HG03442 (cell line): ENCODE measurements around the gene GAS2L1.

Experiments used
- ATAC-seq: cut with Tn5 transposase; IDR thresholded peaks from one replicate; pipeline ENCODE4 v1.9.1; 2021; ENCODE audit warnings: mild to moderate bottlenecking, moderate library complexity; ENCODE audit not compliant: unreplicated experiment

GAS2L1 gene

GRCh38 chr22:29275167-29275566 lies 31.3 kb upstream of the GAS2L1 start:
- no peak for ATAC-seq

GRCh38 chr22:29275819-29276565 lies 30.5 kb upstream of the GAS2L1 start:
- ATAC-seq, result no peak

GRCh38 chr22:29277927-29278326 lies 28.5 kb upstream of the GAS2L1 start:
- ATAC-seq, result no peak

- no peak for ATAC-seq
Observed at GRCh38 chr22:29284196-29284595, 22.3 kb upstream of the GAS2L1 start.

GRCh38 chr22:29288837-29289236 lies 17.6 kb upstream of the GAS2L1 start:
- no peak for ATAC-seq

- no peak for ATAC-seq
Observed at GRCh38 chr22:29290061-29290460, 16.4 kb upstream of the GAS2L1 start.

- no peak for ATAC-seq
Observed at GRCh38 chr22:29291215-29291614, 15.2 kb upstream of the GAS2L1 start.

GRCh38 chr22:29292379-29292778 lies 14.1 kb upstream of the GAS2L1 start:
- no peak for ATAC-seq

GRCh38 chr22:29298641-29299040 lies 7.8 kb upstream of the GAS2L1 start:
- no peak for ATAC-seq

GRCh38 chr22:29299136-29299900 lies 7.1 kb upstream of the GAS2L1 start:
- no peak for ATAC-seq

- ATAC-seq, result no peak
Observed at GRCh38 chr22:29300467-29300806, 6.0 kb upstream of the GAS2L1 start.

- no peak for ATAC-seq
Observed at GRCh38 chr22:29300807-29301601, 5.4 kb upstream of the GAS2L1 start.

GRCh38 chr22:29301716-29302401 lies 4.6 kb upstream of the GAS2L1 start:
- no peak for ATAC-seq

GRCh38 chr22:29302402-29302680 lies 4.1 kb upstream of the GAS2L1 start:
- ATAC-seq, result no peak

GRCh38 chr22:29302681-29303465 lies 3.6 kb upstream of the GAS2L1 start:
- ATAC-seq, result no peak

GRCh38 chr22:29305836-29306174 lies 645 bp upstream of the GAS2L1 start:
- ATAC-seq, result no peak

- no peak for ATAC-seq
Observed at GRCh38 chr22:29306835-29307595, 565 bp downstream of the GAS2L1 start.

GRCh38 chr22:29307596-29308147 lies 1.2 kb downstream of the GAS2L1 start:
- no peak for ATAC-seq

- ATAC-seq, result no peak
Observed at GRCh38 chr22:29308148-29308790, 1.8 kb downstream of the GAS2L1 start.
